DMS153 treated with DMSO at 0.1 percent for 48 hours (cell line): ENCODE data around the gene NEK1.

Experiments
- DNase-seq: peaks from one replicate; lab custom pipeline; 2025; ENCODE audit not compliant: unreplicated experiment; lab: John Stamatoyannopoulos, UW

The NEK1 gene, protein sequence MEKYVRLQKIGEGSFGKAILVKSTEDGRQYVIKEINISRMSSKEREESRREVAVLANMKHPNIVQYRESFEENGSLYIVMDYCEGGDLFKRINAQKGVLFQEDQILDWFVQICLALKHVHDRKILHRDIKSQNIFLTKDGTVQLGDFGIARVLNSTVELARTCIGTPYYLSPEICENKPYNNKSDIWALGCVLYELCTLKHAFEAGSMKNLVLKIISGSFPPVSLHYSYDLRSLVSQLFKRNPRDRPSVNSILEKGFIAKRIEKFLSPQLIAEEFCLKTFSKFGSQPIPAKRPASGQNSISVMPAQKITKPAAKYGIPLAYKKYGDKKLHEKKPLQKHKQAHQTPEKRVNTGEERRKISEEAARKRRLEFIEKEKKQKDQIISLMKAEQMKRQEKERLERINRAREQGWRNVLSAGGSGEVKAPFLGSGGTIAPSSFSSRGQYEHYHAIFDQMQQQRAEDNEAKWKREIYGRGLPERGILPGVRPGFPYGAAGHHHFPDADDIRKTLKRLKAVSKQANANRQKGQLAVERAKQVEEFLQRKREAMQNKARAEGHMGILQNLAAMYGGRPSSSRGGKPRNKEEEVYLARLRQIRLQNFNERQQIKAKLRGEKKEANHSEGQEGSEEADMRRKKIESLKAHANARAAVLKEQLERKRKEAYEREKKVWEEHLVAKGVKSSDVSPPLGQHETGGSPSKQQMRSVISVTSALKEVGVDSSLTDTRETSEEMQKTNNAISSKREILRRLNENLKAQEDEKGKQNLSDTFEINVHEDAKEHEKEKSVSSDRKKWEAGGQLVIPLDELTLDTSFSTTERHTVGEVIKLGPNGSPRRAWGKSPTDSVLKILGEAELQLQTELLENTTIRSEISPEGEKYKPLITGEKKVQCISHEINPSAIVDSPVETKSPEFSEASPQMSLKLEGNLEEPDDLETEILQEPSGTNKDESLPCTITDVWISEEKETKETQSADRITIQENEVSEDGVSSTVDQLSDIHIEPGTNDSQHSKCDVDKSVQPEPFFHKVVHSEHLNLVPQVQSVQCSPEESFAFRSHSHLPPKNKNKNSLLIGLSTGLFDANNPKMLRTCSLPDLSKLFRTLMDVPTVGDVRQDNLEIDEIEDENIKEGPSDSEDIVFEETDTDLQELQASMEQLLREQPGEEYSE (N-terminal part only)

DNA sequence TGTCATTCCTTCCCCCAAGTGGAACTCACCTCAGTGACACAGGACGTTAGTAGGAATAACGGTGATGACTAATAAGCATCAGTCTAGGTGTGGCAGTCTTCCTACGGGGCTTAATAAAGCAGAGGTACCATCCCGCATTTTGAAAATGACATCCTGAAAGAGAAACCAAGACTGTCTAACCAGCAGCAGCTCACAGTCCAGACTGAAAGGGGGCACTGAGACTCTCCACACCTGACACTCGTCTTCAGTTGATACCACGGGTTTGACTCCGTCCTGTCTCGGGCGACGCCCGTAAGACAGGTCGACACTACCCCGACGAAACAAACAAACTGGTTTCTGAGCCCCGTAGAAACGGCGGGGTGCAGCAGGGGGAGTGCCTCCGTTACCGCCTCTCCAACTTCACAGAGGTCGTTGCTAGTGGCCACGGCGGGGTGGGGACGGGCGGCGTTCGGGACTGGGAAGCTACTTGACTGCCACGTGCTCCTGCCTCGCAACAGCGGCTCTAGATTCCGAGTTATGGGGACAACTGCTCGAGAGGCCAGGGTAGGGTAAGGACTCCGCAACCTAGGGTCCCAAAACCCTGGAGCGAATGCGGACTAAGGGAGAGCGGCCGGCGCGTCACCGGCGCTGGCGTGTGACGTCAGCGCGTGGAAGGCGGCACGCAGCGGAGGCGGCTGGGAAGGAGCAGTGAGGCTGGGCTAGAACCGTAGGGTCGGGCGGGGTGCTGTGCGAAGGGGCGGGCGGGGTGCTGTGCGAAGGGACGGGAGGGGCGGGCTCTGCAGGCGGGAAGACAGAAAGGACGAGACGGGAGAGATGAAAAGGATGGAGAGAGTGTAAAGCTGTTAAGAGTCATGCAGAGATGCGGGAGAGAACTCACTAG is at the start of gene NEK1:
Gene NEK1, minus strand, starts transcription at position 593 of the 880 bp plus-strand sequence. CDS start 9,953 bp downstream, outside the sequence.
- peak; percentile 74 for DNase-seq

GRCh38 chr4:169661761-169662160 is 49.4 kb upstream of the NEK1 start:
- no peak for DNase-seq

DNA sequence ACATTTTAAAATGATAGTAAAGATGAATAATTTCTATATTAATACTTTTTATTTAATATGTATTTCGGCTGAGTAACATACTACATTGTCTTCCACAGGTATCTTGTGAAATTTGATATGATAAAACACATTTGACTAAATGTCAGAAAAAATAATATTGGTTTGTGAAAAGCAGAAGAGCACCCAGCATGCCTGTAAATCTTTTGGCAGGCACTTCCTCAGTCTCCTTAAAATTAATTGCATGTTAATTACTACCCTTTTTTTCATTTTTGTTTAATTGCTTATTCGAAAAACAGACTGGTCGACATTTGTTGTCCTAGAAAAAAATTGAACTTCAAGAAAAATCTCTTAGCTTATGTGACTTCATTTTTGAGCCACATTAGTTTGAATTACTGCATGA is 48.5 kb upstream of the NEK1 start:
- no peak for DNase-seq

GRCh38 chr4:169659716-169660670 is 47.6 kb upstream of the NEK1 start:
- DNase-seq: peak; percentile 91

DNA sequence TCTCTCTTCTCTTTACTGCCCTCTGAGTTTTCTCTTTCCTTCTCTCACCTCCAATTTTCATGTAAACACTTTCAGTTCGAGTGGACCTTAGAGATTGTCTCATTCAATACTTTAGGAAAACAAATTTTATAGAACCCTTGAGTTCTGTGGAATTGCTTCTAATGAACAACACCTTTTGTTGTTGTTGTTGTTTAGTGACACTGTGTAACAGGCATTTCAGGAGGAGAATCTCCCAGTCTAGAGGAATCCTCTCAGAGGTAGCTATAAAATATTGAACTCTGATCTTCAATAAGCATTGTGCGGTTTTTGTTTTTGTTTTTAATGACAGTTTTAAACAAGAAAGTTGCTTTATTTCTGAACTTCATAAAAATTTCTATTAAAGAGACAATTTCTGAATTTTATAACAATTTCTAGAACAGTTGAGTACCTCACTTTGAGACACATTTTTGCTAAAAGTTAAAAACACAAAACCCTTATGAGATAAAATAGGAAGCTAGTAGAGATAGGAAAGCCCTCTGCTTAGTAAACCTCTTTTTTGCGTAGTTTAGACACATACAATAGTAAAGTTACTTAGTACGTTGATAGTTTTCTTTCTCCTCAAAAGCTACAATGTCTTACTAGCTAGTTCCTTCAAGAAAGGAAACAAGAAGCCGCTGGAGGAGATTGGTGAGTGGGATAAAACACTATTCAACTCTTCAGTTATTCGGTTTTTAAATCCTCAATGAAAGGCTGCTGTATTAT is 46.8 kb upstream of the NEK1 start:
- no peak for DNase-seq

- DNase-seq: no peak
Measured at GRCh38 chr4:169658196-169658595, 45.8 kb upstream of the NEK1 start.

DNA sequence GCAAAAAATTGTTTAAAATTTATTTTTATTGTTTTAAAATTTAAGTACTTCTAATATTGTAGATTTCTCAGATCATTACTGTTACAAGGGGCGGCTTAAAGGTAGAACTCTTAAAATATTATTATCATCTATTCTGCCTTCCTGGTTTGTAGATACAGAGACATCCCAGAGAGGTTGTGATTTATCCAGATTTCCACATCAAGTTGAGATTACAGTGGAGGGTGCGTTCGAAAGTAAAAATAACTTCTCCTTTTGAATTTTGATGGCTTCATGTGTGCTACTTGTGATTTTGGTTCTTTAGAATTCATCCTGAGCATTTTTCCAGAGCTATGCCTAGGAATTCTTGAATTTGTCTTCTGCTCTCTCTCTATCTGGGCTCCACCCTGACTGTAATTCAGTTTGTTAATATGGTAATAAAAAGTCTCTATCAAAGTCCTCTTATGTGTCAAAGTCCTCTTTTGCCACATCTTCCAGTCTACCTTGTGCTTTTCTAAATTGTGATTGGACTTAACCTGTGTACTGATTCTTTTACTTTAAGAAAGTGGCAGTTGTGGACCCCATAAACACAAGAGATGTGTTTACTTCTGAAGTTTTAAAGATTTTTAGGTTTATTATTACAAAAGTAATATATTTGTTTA is 45.2 kb upstream of the NEK1 start:
- no peak for DNase-seq

- no peak for DNase-seq
Measured at GRCh38 chr4:169655401-169655800, 43.0 kb upstream of the NEK1 start.

- no peak for DNase-seq
Measured at GRCh38 chr4:169652535-169652934, 40.2 kb upstream of the NEK1 start.

GRCh38 chr4:169650227-169650936 is 38.0 kb upstream of the NEK1 start:
- DNase-seq: no peak

DNA sequence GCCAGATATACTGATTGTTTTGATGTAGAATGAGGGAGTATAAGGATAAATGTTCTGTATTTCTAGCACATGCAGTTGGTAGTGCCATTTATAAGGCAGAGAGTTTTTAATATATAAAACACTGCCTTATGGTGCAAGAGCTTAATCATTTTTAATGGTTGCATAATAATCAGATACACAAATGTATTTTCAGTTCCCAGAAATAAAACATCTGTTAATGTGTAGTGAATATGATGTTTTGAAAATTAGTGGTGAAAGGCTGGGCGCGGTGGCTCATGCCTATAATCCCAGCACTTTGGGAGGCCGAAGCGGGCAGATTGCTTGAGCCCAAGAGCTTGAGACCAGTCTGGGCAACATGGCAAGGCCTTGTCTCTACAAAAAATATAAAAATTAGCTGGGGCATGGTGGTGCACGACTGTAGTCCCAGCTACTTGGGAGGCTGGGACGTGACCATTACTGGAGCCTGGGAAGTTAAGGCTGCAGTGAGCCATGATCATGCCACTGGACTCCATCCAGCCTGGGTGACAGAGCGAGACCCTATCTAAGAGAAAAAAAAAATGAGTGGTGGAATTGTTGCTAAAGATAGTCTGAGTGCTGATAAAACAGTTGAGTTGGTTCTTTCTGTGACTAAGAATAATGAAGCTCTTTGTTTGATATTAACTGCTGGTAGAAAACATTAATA is 37.3 kb upstream of the NEK1 start:
- no peak for DNase-seq

- DNase-seq: no peak
Measured at GRCh38 chr4:169645627-169646026, 33.2 kb upstream of the NEK1 start.

- no peak for DNase-seq
Measured at GRCh38 chr4:169644802-169645201, 32.4 kb upstream of the NEK1 start.

DNA sequence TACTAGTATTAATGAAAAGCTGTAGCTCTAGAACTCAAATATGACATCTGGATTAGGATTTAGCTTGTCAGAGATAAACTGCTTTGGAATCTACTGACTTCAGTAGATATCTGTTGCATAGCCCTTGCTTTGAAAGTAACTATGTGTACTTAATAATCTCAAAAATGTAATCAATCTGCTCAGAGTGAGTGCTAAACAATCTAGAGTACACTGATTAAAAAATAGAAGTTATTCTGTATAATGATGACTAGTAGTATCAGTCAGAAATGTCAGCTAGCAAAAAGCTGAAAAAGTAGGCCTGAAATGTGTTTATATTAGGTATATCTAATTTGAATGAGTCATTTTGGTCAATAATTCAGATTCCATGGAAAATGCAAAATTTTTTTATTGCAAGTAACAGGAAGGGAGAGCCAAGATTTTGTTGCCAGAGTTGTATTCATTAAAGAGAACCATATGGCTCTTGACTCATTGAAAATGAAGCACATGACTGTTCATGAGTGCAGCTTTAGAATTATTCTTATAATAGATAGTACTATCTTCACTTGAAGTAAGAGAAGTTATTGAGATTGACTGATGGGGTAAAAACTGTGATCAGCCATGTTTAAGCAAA is 28.0 kb upstream of the NEK1 start:
- DNase-seq: no peak

GRCh38 chr4:169634975-169635374 is 22.6 kb upstream of the NEK1 start:
- no peak for DNase-seq

DNA sequence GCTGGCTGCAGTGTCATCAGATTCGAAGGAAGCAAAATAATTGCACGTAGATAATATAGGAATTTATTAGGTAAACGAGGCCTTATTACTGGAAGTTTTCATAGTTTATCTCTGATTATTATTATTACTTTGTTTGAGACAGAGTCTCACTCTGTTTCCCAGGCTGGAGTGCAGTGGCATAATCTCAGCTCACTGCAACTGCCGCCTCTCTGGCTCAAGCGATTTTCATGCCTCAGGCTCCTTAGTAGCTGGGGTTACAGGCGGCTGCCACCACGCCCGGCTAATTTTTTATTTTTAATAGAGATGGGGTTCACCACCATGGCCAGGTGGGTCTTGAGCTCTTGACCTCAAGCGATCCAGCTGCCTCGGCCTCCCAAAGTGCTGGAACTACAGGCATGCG is 20.5 kb upstream of the NEK1 start:
- DNase-seq: no peak

DNA sequence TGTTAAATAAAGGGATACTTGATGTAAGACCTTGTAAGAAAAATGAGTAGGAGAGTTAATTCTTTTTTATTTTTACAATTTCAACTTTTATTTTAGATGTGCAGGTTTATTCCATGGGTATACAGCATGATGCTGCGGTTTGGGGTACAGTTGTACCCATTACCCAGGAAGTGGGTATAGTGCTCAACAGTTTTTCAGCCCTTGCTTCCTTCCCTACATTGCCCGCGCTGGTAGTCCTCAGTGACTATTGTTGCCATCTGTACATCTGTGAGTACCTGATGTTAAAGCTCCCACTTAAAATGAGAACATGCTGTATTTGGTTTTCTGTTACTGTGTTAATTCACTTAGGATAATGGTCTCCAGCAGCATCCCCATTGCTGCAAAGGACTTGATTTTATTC is 17.7 kb upstream of the NEK1 start:
- no peak for DNase-seq
